Ovary (tissue), 9 donors: ENCODE results near the gene ZBTB4. TPM values are rescaled to one million over a fixed set of nuclear protein-coding genes. Genes with fewer than 3 reads are reported as not detected.

Source experiments
- DNase-seq, 5 donors: peaks; one replicate each; pipeline ENCODE4 v3.0.0-alpha.2; 2019 to 2020
- H3K27ac ChIP-seq, 2 donors: fragments of 200-600 bp; one replicate each; pipeline versions ENCODE4 v1.5.1 to v1.8.0; 2019 to 2022
- H3K27me3 ChIP-seq: fragments of 200-600 bp; one replicate; pipeline ENCODE4 v1.8.0; 2022
- H3K36me3 ChIP-seq: fragments of 200-600 bp; sonication (generic); one replicate; pipeline ENCODE4 v1.5.1; 2019
- H3K4me1 ChIP-seq: one replicate; pipeline ENCODE4 v1.8.1; 2013; ENCODE audit warnings: mild to moderate bottlenecking, moderate library complexity; ENCODE audit not compliant: insufficient read depth
- H3K4me3 ChIP-seq: fragments of 200-600 bp; sonication (generic); one replicate; pipeline ENCODE4 v1.5.1; 2017
- H3K9me3 ChIP-seq, 2 donors: fragments of 200-600 bp in 1 of 2; sonication (generic) in 1 of 2; one replicate each; pipeline versions ENCODE4 v1.5.1 to v1.8.1; 2013 to 2019; ENCODE audit warnings: mild to moderate bottlenecking in 1 of 2, moderate library complexity in 1 of 2
- CTCF ChIP-seq, 3 donors: fragments of 450-650 bp in 2 of 3; fragments of 200-600 bp in 1 of 3; IDR thresholded peaks; one replicate each; pipeline versions ENCODE4 v1.5.1 to v1.8.0; 2016 to 2022; ENCODE audit warnings: antibody characterized with exemption in 3 of 3, mild to moderate bottlenecking in 1 of 3
- EP300 ChIP-seq: sonication (generic); formaldehyde crosslinking; IDR thresholded peaks from one replicate; pipeline ENCODE4 v1.6.1; 2017; ENCODE audit warnings: antibody characterized with exemption
- POLR2A ChIP-seq: fragments of 450-650 bp; IDR thresholded peaks from one replicate; pipeline ENCODE4 v1.6.1; 2017; ENCODE audit warnings: antibody characterized with exemption, mild to moderate bottlenecking, moderate library complexity
- WGBS, 3 donors: extraction: QIAGEN DNeasy Blood & Tissue Kit in 1 of 3; methylation state at CpG; one replicate each; pipeline versions ENCODE4 v1.1.5 to v1.1.7; 2013 to 2017; 5-methylcytosine and 5-hydroxymethylcytosine counted together
- intact Hi-C, 4 donors: fragments of 100-400 bp; cut with DNase I; formaldehyde crosslinking; loops; one replicate each; pipeline versions ENCODE4 v1.11.0 to v1.15.1; 2022 to 2023
- polyA plus RNA-seq, 2 donors: library from polyadenylated mRNA; stranded (reverse); fragments of 200-250 nt in 1 of 2; fragments of 350-450 nt in 1 of 2; fragmentation: Illumina TruSeq in 1 of 2; extraction: RNeasy Lipid Tissue Mini Kit (QIAGEN cat#74804) in 1 of 2; gene quantifications; one replicate each; pipeline ENCODE4 v1.2.3, GENCODE V29; 2013 to 2014
- total RNA-seq, 7 donors: library from RNA; depleted of rRNA in 2 of 7; stranded (reverse); fragments of >200 nt in 2 of 7; fragmentation: NEBNext Ultra II Directional in 3 of 7; extraction: Animal tissue kit (Norgen Biotek cat#: 25700) in 3 of 7; gene quantifications; one replicate each; pipeline versions ENCODE4 v1.1.0 to v1.2.4, GENCODE V29; 2016 to 2023
- donor health status: DM: no; HTN: no; CAD: no; lungs with moderate emphysema.
- donor health status: DM: no; HTN: no; CAD: no.
- donor health status: Bipolar disorder and iron deficiency.
- donor health status: DM: yes; HTN: yes; CAD: no.
- donor health status: DM: no; HTN: no; CAD: no.
- donor health status: DM: yes; HTN: yes; CAD: no.

Gene ZBTB4
- total and polyA plus RNA-seq, 9 donors, result 39.3 to 123 (median 84.5) TPM

- H3K27ac ChIP-seq, result no peak overlapping the region
- intact Hi-C loops, result loop anchor here in 2 of 4 donors (2.0 to 10.0 kb wide), 4 partner anchors 46 to 84 kb away; partner anchors contain the start of genes SENP3 (in 1 of the 2), SOX15 (in 1 of the 2) and TNFSF13 (in 1 of the 2)
- H3K9me3 ChIP-seq, result no peaks in the 10 kb centered on the region
- no peaks in the 10 kb centered on the region for H3K4me1 ChIP-seq
- no peak for TF ChIP-seq CTCF (IDR thresholded peaks at IDR 0.05)
- no peak for TF ChIP-seq EP300
- no peak for TF ChIP-seq POLR2A
- no peaks in the 10 kb centered on the region for H3K27me3 ChIP-seq
- H3K4me3 ChIP-seq, result no peak overlapping the region
- no peaks in the 10 kb centered on the region for H3K36me3 ChIP-seq
- no peak for DNase-seq
- 58 to 63% (median 62%) methylated on average over 10 of the region's 10 CpGs for WGBS, 3 donors
Measured at GRCh38 chr17:7511108-7511507, 31.7 kb upstream of the ZBTB4 start.

GRCh38 chr17:7509937-7510336 is 30.5 kb upstream of the ZBTB4 start:
- WGBS, 3 donors, result 55 to 76% (median 56%) methylated on average over 5 of the region's 5 CpGs
- no peaks in the 10 kb centered on the region for H3K9me3 ChIP-seq
- no peak overlapping the region for H3K4me3 ChIP-seq
- no peak for DNase-seq
- no peaks in the 10 kb centered on the region for H3K4me1 ChIP-seq
- no peak for TF ChIP-seq EP300
- TF ChIP-seq POLR2A, result no peak
- TF ChIP-seq CTCF (IDR thresholded peaks at IDR 0.05), result no peak
- no peaks in the 10 kb centered on the region for H3K36me3 ChIP-seq
- H3K27me3 ChIP-seq, result no peaks in the 10 kb centered on the region
- intact Hi-C loops, result loop anchor here in 2 of 4 donors (2.0 to 10.0 kb wide), 4 partner anchors 47 to 85 kb away; partner anchors contain the start of genes SENP3 (in 1 of the 2), SOX15 (in 1 of the 2) and TNFSF13 (in 1 of the 2)
- no peak overlapping the region for H3K27ac ChIP-seq

- H3K4me3 ChIP-seq, result no peak overlapping the region
- intact Hi-C loops, result no loop called here
Measured at GRCh38 chr17:7508846-7509245, 29.4 kb upstream of the ZBTB4 start.

GRCh38 chr17:7508145-7508544 is 28.7 kb upstream of the ZBTB4 start:
- no peaks in the 10 kb centered on the region for H3K36me3 ChIP-seq
- intact Hi-C loops, result no loop called here
- no peak overlapping the region for H3K27ac ChIP-seq
- no peak overlapping the region for H3K4me3 ChIP-seq
- WGBS, 3 donors, result 60 to 62% (median 62%) methylated on average over 11 of the region's 11 CpGs
- H3K4me1 ChIP-seq, result no peaks in the 10 kb centered on the region
- TF ChIP-seq CTCF (IDR thresholded peaks at IDR 0.05) (no peak), EP300 (no peak), POLR2A (no peak)
- DNase-seq, result no peak
- no peaks in the 10 kb centered on the region for H3K9me3 ChIP-seq
- no peaks in the 10 kb centered on the region for H3K27me3 ChIP-seq

More at GRCh38 chr17:7508846-7509245, 29.4 kb upstream of the ZBTB4 start:
- Histone ChIP-seq H3K9me3 (no peaks in the 10 kb centered on the region), H3K27ac (no peak overlapping the region), H3K27me3 (no peaks in the 10 kb centered on the region), H3K4me1 (no peaks in the 10 kb centered on the region), H3K36me3 (no peaks in the 10 kb centered on the region)
- 89 to 91% (median 89%) methylated on average over 9 of the region's 9 CpGs for WGBS, 3 donors
- TF ChIP-seq CTCF (IDR thresholded peaks at IDR 0.05), result no peak
- no peak for TF ChIP-seq POLR2A
- TF ChIP-seq EP300, result no peak
- DNase-seq, result no peak
